ENCODE data around the gene KIAA1328. TPM values are rescaled to one million over a fixed set of nuclear protein-coding genes. Genes with fewer than 3 reads are reported as not detected.
A peak's percentile ranks its signal among the peaks of the same experiment; 100 is the strongest.

Gene KIAA1328
- polyA plus RNA-seq, 1 donor from 2014 or later: 8.5 TPM

GRCh38 chr18:36887864-36888263 lies 58.9 kb downstream of the KIAA1328 start:
- Histone ChIP-seq H3K9me2 (ENCODE audit: insufficient read depth, low read length) (no peaks in the 10 kb centered on the region), H2AFZ (ENCODE audit: low read depth, low read length) (no peak overlapping the region), H4K20me1 (ENCODE audit: insufficient read depth) (no peaks in the 10 kb centered on the region), H3K4me2 (ENCODE audit: low read length) (no peak overlapping the region), H3K9ac (ENCODE audit: low read length) (no peak overlapping the region), H3K27me3 (ENCODE audit: insufficient read depth, low read depth, low read length) (no peaks in the 10 kb centered on the region), H3K4me3 (ENCODE audit: low read length) (no peak overlapping the region), H3K9me3 (ENCODE audit: low read length) (no peaks in the 10 kb centered on the region), H3K36me3 (ENCODE audit: insufficient read depth, low read length) (no peaks in the 10 kb centered on the region), H3K79me2 (replicated peaks; ENCODE audit: insufficient read depth, low read length) (no peaks in the 10 kb centered on the region), H3K27ac (ENCODE audit: low read length) (no peak overlapping the region), H3F3A (ENCODE audit: insufficient read depth, low read length, poor library complexity, severe bottlenecking) (no peaks in the 10 kb centered on the region)
- TF ChIP-seq RAD21 (conservative IDR thresholded peaks at IDR 0.05) (no peak), EZH2 (IDR thresholded peaks at IDR 0.05; ENCODE audit: borderline replicate concordance, insufficient read depth, low read length, poor library complexity, severe bottlenecking) (no peak), MXI1 (conservative IDR thresholded peaks at IDR 0.05; ENCODE audit: poor library complexity, severe bottlenecking) (no peak), POLR2AphosphoS5 (IDR thresholded peaks at IDR 0.05) (no peak), SMC3 (conservative IDR thresholded peaks at IDR 0.05; ENCODE audit: poor library complexity) (no peak), TAF1 (IDR thresholded peaks at IDR 0.05; ENCODE audit: low read depth) (no peak), CTCF (IDR thresholded peaks at IDR 0.05; ENCODE audit: poor library complexity, severe bottlenecking) (no peak), REST (IDR thresholded peaks at IDR 0.05; ENCODE audit: borderline replicate concordance) (no peak), EP300 (conservative IDR thresholded peaks at IDR 0.05; ENCODE audit: poor library complexity, severe bottlenecking) (no peak)

- H3K27ac ChIP-seq (ENCODE audit: low read length): no peak overlapping the region
- H3K9me3 ChIP-seq (ENCODE audit: low read length): no peaks in the 10 kb centered on the region
- TF ChIP-seq MXI1 (conservative IDR thresholded peaks at IDR 0.05; ENCODE audit: poor library complexity, severe bottlenecking): no peak
- TF ChIP-seq POLR2AphosphoS5 (IDR thresholded peaks at IDR 0.05): no peak
- no peak overlapping the region for H3K4me2 ChIP-seq (ENCODE audit: low read length)
- no peaks in the 10 kb centered on the region for H3K36me3 ChIP-seq (ENCODE audit: insufficient read depth, low read length)
- H3F3A ChIP-seq (ENCODE audit: insufficient read depth, low read length, poor library complexity, severe bottlenecking): no peaks in the 10 kb centered on the region
- H3K9me2 ChIP-seq (ENCODE audit: insufficient read depth, low read length): no peaks in the 10 kb centered on the region
- no peak overlapping the region for H3K9ac ChIP-seq (ENCODE audit: low read length)
- no peaks in the 10 kb centered on the region for H3K27me3 ChIP-seq (ENCODE audit: insufficient read depth, low read depth, low read length)
- no peaks in the 10 kb centered on the region for H3K79me2 ChIP-seq (replicated peaks; ENCODE audit: insufficient read depth, low read length)
- H3K4me3 ChIP-seq (ENCODE audit: low read length): no peak overlapping the region
- H2AFZ ChIP-seq (ENCODE audit: low read depth, low read length): no peak overlapping the region
- H4K20me1 ChIP-seq (ENCODE audit: insufficient read depth): no peaks in the 10 kb centered on the region
Measured at GRCh38 chr18:36888778-36889177, 59.9 kb downstream of the KIAA1328 start.

- H3K4me2 ChIP-seq (ENCODE audit: low read length): no peak overlapping the region
- TF ChIP-seq MXI1 (conservative IDR thresholded peaks at IDR 0.05; ENCODE audit: poor library complexity, severe bottlenecking) (no peak), TAF1 (IDR thresholded peaks at IDR 0.05; ENCODE audit: low read depth) (no peak), EP300 (conservative IDR thresholded peaks at IDR 0.05; ENCODE audit: poor library complexity, severe bottlenecking) (no peak), POLR2AphosphoS5 (IDR thresholded peaks at IDR 0.05) (peak; percentile 55), SMC3 (conservative IDR thresholded peaks at IDR 0.05; ENCODE audit: poor library complexity) (no peak), RAD21 (conservative IDR thresholded peaks at IDR 0.05) (no peak), REST (IDR thresholded peaks at IDR 0.05; ENCODE audit: borderline replicate concordance) (no peak), EZH2 (IDR thresholded peaks at IDR 0.05; ENCODE audit: borderline replicate concordance, insufficient read depth, low read length, poor library complexity, severe bottlenecking) (no peak)
- H3K27me3 ChIP-seq (ENCODE audit: insufficient read depth, low read depth, low read length): no peaks in the 10 kb centered on the region
Measured at GRCh38 chr18:36889321-36889720, 60.4 kb downstream of the KIAA1328 start.

More at GRCh38 chr18:36889321-36889720, 60.4 kb downstream of the KIAA1328 start:
- Histone ChIP-seq H3K9ac (ENCODE audit: low read length) (no peak overlapping the region), H3K9me3 (ENCODE audit: low read length) (no peaks in the 10 kb centered on the region), H3K9me2 (ENCODE audit: insufficient read depth, low read length) (no peaks in the 10 kb centered on the region), H3K27ac (ENCODE audit: low read length) (no peak overlapping the region), H3K36me3 (ENCODE audit: insufficient read depth, low read length) (no peaks in the 10 kb centered on the region), H4K20me1 (ENCODE audit: insufficient read depth) (no peaks in the 10 kb centered on the region), H3F3A (ENCODE audit: insufficient read depth, low read length, poor library complexity, severe bottlenecking) (no peaks in the 10 kb centered on the region), H3K79me2 (replicated peaks; ENCODE audit: insufficient read depth, low read length) (no peaks in the 10 kb centered on the region), H2AFZ (ENCODE audit: low read depth, low read length) (no peak overlapping the region), H3K4me3 (ENCODE audit: low read length) (no peak overlapping the region)

Data from neural cell (in vitro differentiated cells).